ENCODE results near the gene SH2D6. TPM values are rescaled to one million over a fixed set of nuclear protein-coding genes. Genes with fewer than 3 reads are reported as not detected.

Gene SH2D6
- total and polyA plus RNA-seq, 2 of the 8 experiments (the other 6 are each of a cell fraction or from before 2014, with no cell fraction given) = 0.42 TPM; not detected in 1

DNA sequence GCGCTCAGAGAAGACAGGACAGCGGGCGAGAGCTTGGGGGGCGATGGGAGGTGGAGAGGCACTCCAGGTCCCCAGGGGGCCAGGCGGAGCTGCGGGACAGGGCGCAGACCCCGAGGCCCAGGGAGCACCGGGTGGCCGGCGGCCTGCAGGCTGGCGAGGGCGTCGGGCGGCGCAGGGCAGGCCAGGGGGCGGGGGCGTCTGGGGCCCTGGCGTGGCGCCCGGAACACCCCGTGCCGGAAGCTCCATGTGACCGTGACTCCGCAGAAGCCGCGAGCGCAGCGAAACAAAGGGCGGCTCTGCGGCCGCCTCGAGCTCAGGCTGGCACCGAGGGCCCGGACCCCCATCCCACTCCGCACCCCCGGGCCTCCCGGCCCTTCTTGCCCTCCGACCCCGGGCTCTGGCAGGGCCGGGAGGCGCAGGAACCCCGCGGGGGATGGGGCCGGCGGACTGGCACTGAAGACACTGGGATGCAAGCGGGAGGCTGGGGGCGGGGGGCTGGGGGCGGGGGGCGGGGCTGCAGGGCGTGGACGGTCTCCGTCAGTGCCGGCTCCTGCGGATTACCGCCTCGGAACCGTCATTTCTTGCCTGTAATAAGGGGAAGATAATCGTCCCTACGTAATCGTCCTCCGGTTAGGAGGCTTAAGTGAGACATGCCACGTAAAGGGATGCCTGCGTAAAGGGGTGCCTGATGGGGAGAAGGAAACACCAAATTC lies 19.1 kb downstream of the SH2D6 start:
- H3K9ac ChIP-seq (replicated peaks in 1 of 4; ENCODE audit: extremely low read depth in 1 of 4, low read depth in 3 of 4, low read length in 3 of 4) = peak overlapping the region; percentile 38 to 59 (median 48)
- TF ChIP-seq, protein P1, sequence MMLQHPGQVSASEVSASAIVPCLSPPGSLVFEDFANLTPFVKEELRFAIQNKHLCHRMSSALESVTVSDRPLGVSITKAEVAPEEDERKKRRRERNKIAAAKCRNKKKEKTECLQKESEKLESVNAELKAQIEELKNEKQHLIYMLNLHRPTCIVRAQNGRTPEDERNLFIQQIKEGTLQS (IDR thresholded peaks at IDR 0.05; ENCODE audit: insufficient read depth, low read depth, low read length) = no peak
- TF ChIP-seq, protein P2, sequence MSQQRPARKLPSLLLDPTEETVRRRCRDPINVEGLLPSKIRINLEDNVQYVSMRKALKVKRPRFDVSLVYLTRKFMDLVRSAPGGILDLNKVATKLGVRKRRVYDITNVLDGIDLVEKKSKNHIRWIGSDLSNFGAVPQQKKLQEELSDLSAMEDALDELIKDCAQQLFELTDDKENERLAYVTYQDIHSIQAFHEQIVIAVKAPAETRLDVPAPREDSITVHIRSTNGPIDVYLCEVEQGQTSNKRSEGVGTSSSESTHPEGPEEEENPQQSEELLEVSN (IDR thresholded peaks at IDR 0.05) = peak; percentile 24; the same call in 1 of the 2 replicates
- TF ChIP-seq BRCA1 (IDR thresholded peaks at IDR 0.05; ENCODE audit: low read depth, low read length) = no peak
- no peak for TF ChIP-seq SUZ12 (IDR thresholded peaks at IDR 0.05; ENCODE audit: low read length)
- TF ChIP-seq SP2 (IDR thresholded peaks at IDR 0.05; ENCODE audit: low read length) = no peak
- peak; percentile 93 for TF ChIP-seq MAX (IDR thresholded peaks at IDR 0.05)
- TF ChIP-seq KDM4A (IDR thresholded peaks at IDR 0.05; ENCODE audit: low read depth, low read length, severe bottlenecking) = no peak
- peak in 1 of 2 experiments; percentile 39; a peak in 1 of 3 replicates for TF ChIP-seq EP300 (IDR thresholded peaks at IDR 0.05; ENCODE audit: borderline replicate concordance in 1 of 2, low read depth in 2 of 2, low read length in 2 of 2)
- TF ChIP-seq CREB1 (IDR thresholded peaks at IDR 0.05) = no peak

More for the DNA sequence above, 19.1 kb downstream of the SH2D6 start:
- H3K36me3 ChIP-seq (ENCODE audit: control insufficient read depth in 2 of 4, insufficient read depth in 4 of 4, low read length in 3 of 4) = no peaks in the 10 kb centered on the region
- no peak overlapping the region for H2BK20ac ChIP-seq (ENCODE audit: low read length)
- no peak overlapping the region for H3K23ac ChIP-seq (ENCODE audit: insufficient read length)
- H2BK120ac ChIP-seq (replicated peaks; ENCODE audit: low read depth, low read length) = no peak overlapping the region
- H4K8ac ChIP-seq (ENCODE audit: extremely low read depth, insufficient read depth, low read length) = peak overlapping the region; percentile 98
- CTCF ChIA-PET (ENCODE audit: partially characterized antibody) = interaction anchor here (0.7 to 2.3 kb wide), 11 partner anchors 9 to 112 kb away, joined by 3 to 7 read pairs (median 3); partner anchors contain the start of gene MAT2A
- peaks cover 7 to 40% (median 32%) of the 10 kb centered on the region in 4 experiments for H3K4me1 ChIP-seq (replicated peaks in 1 of 4; ENCODE audit: control insufficient read depth in 3 of 4, insufficient read depth in 4 of 4, low read length in 3 of 4)
- peak overlapping the region; percentile 69; the same call in 1 of the 2 replicates for H3K27ac ChIP-seq (ENCODE audit: low read depth, low read length)
- H2AFZ ChIP-seq (ENCODE audit: low read length) = peak overlapping the region; percentile 54; the same call in 1 of the 2 replicates
- no peaks in the 10 kb centered on the region; the same call in 1 of the 2 replicates for H3K79me1 ChIP-seq (ENCODE audit: low read depth, low read length)
- H3K23me2 ChIP-seq (ENCODE audit: low read depth, low read length) = peaks cover 2% of the 10 kb centered on the region; the same call in 1 of the 2 replicates
- no peaks in the 10 kb centered on the region for H4K20me1 ChIP-seq (replicated peaks in 1 of 2; ENCODE audit: control insufficient read depth in 1 of 2, insufficient read depth in 2 of 2, low read length in 2 of 2)
- DNase-seq (ENCODE audit: low read depth in 1 of 2, low spot score in 2 of 2) (peak in 1 of 2 experiments; percentile 82), FAIRE-seq (no peak)
- WGBS, 2 experiments (ENCODE audit: extremely low coverage in 1 of 2, insufficient coverage in 1 of 2, insufficient read length in 1 of 2, insufficient replicate concordance in 2 of 2, low coverage in 1 of 2, low lambda C conversion rate in 2 of 2, missing lambda C conversion rate in 1 of 2) = 6% methylated on average over 48 of the region's 64 CpGs; no CpG with 5 or more reads in 1 of the 2 experiments
- H3K79me2 ChIP-seq (ENCODE audit: control insufficient read depth in 1 of 2, insufficient read depth in 2 of 2, low read length in 2 of 2) = no peaks in the 10 kb centered on the region
- H3K9me3 ChIP-seq (ENCODE audit: insufficient read depth in 2 of 2, low read depth in 1 of 2, low read length in 1 of 2) = no peaks in the 10 kb centered on the region
- H3K4ac ChIP-seq (replicated peaks; ENCODE audit: insufficient read length, low read depth, low read length) = peak overlapping the region; percentile 87
- peak overlapping the region; percentile 84 to 97 for H3K4me2 ChIP-seq (ENCODE audit: insufficient read depth in 1 of 2, low read depth in 2 of 2, low read length in 2 of 2)
- peak overlapping the region in 3 of 4 experiments; percentile 23 to 56 (median 35); a peak in 7 of 8 replicates for H3K4me3 ChIP-seq (ENCODE audit: extremely low read depth in 1 of 4, insufficient read depth in 2 of 4, low read depth in 3 of 4, low read length in 4 of 4)
- peak overlapping the region; percentile 95; the same call in 1 of the 2 replicates for H2BK15ac ChIP-seq (ENCODE audit: low read length)
- H3K18ac ChIP-seq (ENCODE audit: extremely low read depth, low read length) = peak overlapping the region; percentile 93
- H4K91ac ChIP-seq (replicated peaks; ENCODE audit: insufficient read length, low read length) = peak overlapping the region; percentile 92
- H4K5ac ChIP-seq (ENCODE audit: insufficient read length, low read depth, low read length) = peak overlapping the region; percentile 63
- no peak overlapping the region for H3K56ac ChIP-seq (replicated peaks; ENCODE audit: insufficient read length, low read depth, low read length)
- H2AK5ac ChIP-seq (ENCODE audit: low read depth, low read length) = peak overlapping the region; percentile 91; the same call in 1 of the 2 replicates
- H2BK12ac ChIP-seq (ENCODE audit: low read depth, low read length) = peak overlapping the region; percentile 87; the same call in 1 of the 2 replicates
- peak overlapping the region; percentile 28; the same call in 1 of the 2 replicates for H2BK5ac ChIP-seq (ENCODE audit: low read depth, low read length)
- POLR2A ChIA-PET (ENCODE audit: partially characterized antibody) = interaction anchor here (0.7 to 55.3 kb wide), 18 partner anchors 8 to 174 kb away, joined by 3 to 1889 read pairs (median 4); partner anchors contain the start of genes C2orf68, CAPG, GGCX and MAT2A
- no peak overlapping the region for H3K14ac ChIP-seq (ENCODE audit: insufficient read length)
- H3K27me3 ChIP-seq (replicated peaks in 1 of 4; ENCODE audit: control insufficient read depth in 3 of 4, extremely low read depth in 1 of 4, insufficient read depth in 3 of 4, low read length in 3 of 4) = peaks cover 0 to 14% (median 5%) of the 10 kb centered on the region in 4 experiments; a peak in 4 of 7 replicates

Measured in H1 (cell line).